H1 (cell line): Measurements from ENCODE around the gene PRPF39. TPM values are rescaled to one million over a fixed set of nuclear protein-coding genes. Genes with fewer than 3 reads are reported as not detected.

ENCODE experiments used
- polyA plus RNA-seq, 7 experiments: library from polyadenylated mRNA; depleted of rRNA in 3 of 7; stranded (reverse) in 5 of 7; unstranded in 2 of 7; fragments of >200 nt in 5 of 7; fragments of 200-250 nt in 2 of 7; gene quantifications; 1 replicate in 5 of 7; 2 replicates in 1 of 7; 4 replicates in 1 of 7; pipeline versions ENCODE4 v1.2.1 to v1.2.3, GENCODE V29; 2011 to 2013; ENCODE audit warnings: missing spikeins in 2 of 7, mixed read lengths in 2 of 7
- total RNA-seq: library from RNA; stranded (reverse); fragmentation: NEBNext Ultra II Directional; extraction: Animal tissue kit (Norgen Biotek cat#: 25700); gene quantifications from 2 replicates; pipeline ENCODE4 v1.2.1, GENCODE V29; 2021
- TF ChIP-seq, protein P1 (sequence below): IDR thresholded peaks from 2 replicates; pipeline ENCODE4 v1.6.1; 2011; ENCODE audit warnings: low read depth, mild to moderate bottlenecking, low read length; ENCODE audit not compliant: insufficient read depth

The PRPF39 gene
- total and polyA plus RNA-seq, 2 of the 8 experiments (the other 6 are each of a cell fraction or from before 2014, with no cell fraction given) = 22.4 to 43.3 TPM

DNA sequence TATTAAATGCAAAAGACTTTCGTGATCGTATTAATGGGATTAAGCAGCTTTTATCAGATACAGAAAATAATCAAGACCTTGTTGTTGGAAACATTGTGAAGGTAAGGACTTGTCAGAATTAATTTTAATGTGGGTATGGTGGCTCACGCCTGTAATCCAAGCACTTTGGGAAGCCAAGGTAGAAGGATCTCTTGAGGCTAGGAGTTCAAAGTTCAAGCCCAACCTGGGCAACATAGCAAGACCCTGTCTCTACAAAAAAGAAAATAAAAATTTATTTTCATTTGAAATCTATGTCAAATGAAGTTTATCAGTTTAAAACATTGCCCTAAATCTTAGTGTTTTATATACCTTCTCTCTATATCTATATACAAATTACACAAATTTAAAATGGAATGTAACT, 17.2 kb upstream of the PRPF39 start (continued):
- TF ChIP-seq, protein P1, sequence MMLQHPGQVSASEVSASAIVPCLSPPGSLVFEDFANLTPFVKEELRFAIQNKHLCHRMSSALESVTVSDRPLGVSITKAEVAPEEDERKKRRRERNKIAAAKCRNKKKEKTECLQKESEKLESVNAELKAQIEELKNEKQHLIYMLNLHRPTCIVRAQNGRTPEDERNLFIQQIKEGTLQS = no peak
